ENCODE results near the gene SLC30A10. TPM values are rescaled to one million over a fixed set of nuclear protein-coding genes. Genes with fewer than 3 reads are reported as not detected.

Gene SLC30A10
- total RNA-seq, 4 donors from 2014 or later: 0.63 to 1.4 TPM; not detected in 2

- Histone ChIP-seq H3K27me3 (no peaks in the 10 kb centered on the region), H3K27ac (no peak overlapping the region), H3K4me1 (peaks cover 0 to 3% (median 0%) of the 10 kb centered on the region in 4 donors), H3K36me3 (no peaks in the 10 kb centered on the region), H3K9me3 (no peaks in the 10 kb centered on the region), H3K4me3 (no peak overlapping the region)
- TF ChIP-seq EP300 (IDR thresholded peaks at IDR 0.05) (no peak), POLR2A (IDR thresholded peaks at IDR 0.05) (no peak), CTCF (IDR thresholded peaks at IDR 0.05) (no peak)
- WGBS, 2 donors: 92 to 95% methylated on average over 1 of the region's 1 CpG
- DNase-seq (ENCODE audit: low spot score in 2 of 2): no peak
Measured at GRCh38 chr1:219916257-219916656, 12.1 kb downstream of the SLC30A10 start.

- Histone ChIP-seq H3K36me3 (no peaks in the 10 kb centered on the region), H3K27me3 (no peaks in the 10 kb centered on the region), H3K9me3 (no peaks in the 10 kb centered on the region), H3K4me1 (peaks cover 0 to 3% (median 0%) of the 10 kb centered on the region in 4 donors), H3K4me3 (no peak overlapping the region), H3K27ac (no peak overlapping the region)
- DNase-seq (ENCODE audit: low spot score in 2 of 2): no peak
- TF ChIP-seq CTCF (IDR thresholded peaks at IDR 0.05) (no peak), POLR2A (IDR thresholded peaks at IDR 0.05) (no peak), EP300 (IDR thresholded peaks at IDR 0.05) (no peak)
Measured at GRCh38 chr1:219913005-219913770, 15.2 kb downstream of the SLC30A10 start.

GRCh38 chr1:219910716-219911115 is 17.6 kb downstream of the SLC30A10 start:
- Histone ChIP-seq H3K27me3 (no peaks in the 10 kb centered on the region), H3K9me3 (no peaks in the 10 kb centered on the region), H3K27ac (no peak overlapping the region), H3K4me3 (no peak overlapping the region), H3K4me1 (peaks cover 0 to 3% (median 0%) of the 10 kb centered on the region in 4 donors), H3K36me3 (no peaks in the 10 kb centered on the region)
- TF ChIP-seq CTCF (IDR thresholded peaks at IDR 0.05) (no peak), POLR2A (IDR thresholded peaks at IDR 0.05) (no peak)
- WGBS, 2 donors: 89 to 92% methylated on average over 6 of the region's 6 CpGs
- no peak for DNase-seq (ENCODE audit: low spot score in 2 of 2)

GRCh38 chr1:219909476-219909875 is 18.9 kb downstream of the SLC30A10 start:
- no peak for DNase-seq (ENCODE audit: low spot score in 2 of 2)
- 64% methylated on average over 4 of the region's 4 CpGs for WGBS, 2 donors
- no peaks in the 10 kb centered on the region for H3K9me3 ChIP-seq
- H3K4me1 ChIP-seq: peaks cover 0 to 3% (median 0%) of the 10 kb centered on the region in 4 donors
- no peaks in the 10 kb centered on the region for H3K36me3 ChIP-seq
- H3K27ac ChIP-seq: no peak overlapping the region
- H3K4me3 ChIP-seq: no peak overlapping the region
- no peaks in the 10 kb centered on the region for H3K27me3 ChIP-seq
- TF ChIP-seq CTCF (IDR thresholded peaks at IDR 0.05): no peak
- TF ChIP-seq POLR2A (IDR thresholded peaks at IDR 0.05): no peak
- no peak for TF ChIP-seq EP300 (IDR thresholded peaks at IDR 0.05)

GRCh38 chr1:219908170-219908569 is 20.2 kb downstream of the SLC30A10 start:
- no peak for DNase-seq (ENCODE audit: low spot score in 2 of 2)
- H3K9me3 ChIP-seq: no peaks in the 10 kb centered on the region
- H3K36me3 ChIP-seq: no peaks in the 10 kb centered on the region
- no peak overlapping the region for H3K27ac ChIP-seq
- no peaks in the 10 kb centered on the region for H3K27me3 ChIP-seq
- 93% methylated on average over 3 of the region's 3 CpGs for WGBS, 2 donors
- no peaks in the 10 kb centered on the region for H3K4me1 ChIP-seq
- no peak for TF ChIP-seq POLR2A (IDR thresholded peaks at IDR 0.05)
- no peak overlapping the region for H3K4me3 ChIP-seq

GRCh38 chr1:219907772-219908070 is 20.6 kb downstream of the SLC30A10 start:
- no peak for DNase-seq (ENCODE audit: low spot score in 2 of 2)
- Histone ChIP-seq H3K27me3 (no peaks in the 10 kb centered on the region), H3K4me1 (no peaks in the 10 kb centered on the region), H3K36me3 (no peaks in the 10 kb centered on the region), H3K9me3 (no peaks in the 10 kb centered on the region), H3K27ac (no peak overlapping the region), H3K4me3 (no peak overlapping the region)
- WGBS, 2 donors: 83 to 92% methylated on average over 1 of the region's 1 CpG
- TF ChIP-seq EP300 (IDR thresholded peaks at IDR 0.05) (no peak), POLR2A (IDR thresholded peaks at IDR 0.05) (no peak)

Data from tibial nerve (tissue), 4 donors.